ENCODE data around the gene SLC11A2. TPM values are rescaled to one million over a fixed set of nuclear protein-coding genes. Genes with fewer than 3 reads are reported as not detected.

SLC11A2 gene
- polyA plus RNA-seq, 3 donors = 11.7 to 69.0 (median 14.9) TPM

DNA sequence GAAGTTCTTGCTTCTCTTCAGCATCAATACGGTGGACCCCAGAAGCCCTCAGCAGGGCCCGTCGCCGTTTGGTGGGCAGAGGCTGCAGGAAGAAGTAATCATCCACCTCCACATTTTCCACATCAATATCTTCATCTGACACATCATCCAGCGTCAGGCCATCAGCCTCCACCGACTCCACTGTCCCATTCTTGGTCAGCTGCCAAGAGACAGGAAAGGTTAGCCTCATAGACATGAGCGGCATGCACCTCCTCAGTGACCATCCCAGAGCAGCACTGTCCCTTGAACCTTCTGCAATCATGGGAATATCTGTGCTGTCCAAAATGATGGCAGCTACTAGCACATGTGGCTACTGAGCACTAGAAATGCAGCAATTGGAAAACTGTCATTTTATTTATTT lies 41.6 kb upstream of the SLC11A2 start:
- Histone ChIP-seq H3K36me3 (replicated peaks in 1 of 2; ENCODE audit: control insufficient read depth in 1 of 2, insufficient read depth in 2 of 2, low read length in 2 of 2) (peaks cover 62 to 85% of the 10 kb centered on the region in 2 donors), H3K27ac (ENCODE audit: low read depth in 1 of 2, low read length in 2 of 2) (no peak overlapping the region), H3K79me2 (ENCODE audit: insufficient read depth, low read length) (no peaks in the 10 kb centered on the region), H3K4me3 (replicated peaks in 1 of 3; ENCODE audit: low read depth in 2 of 3, low read length in 3 of 3) (no peak overlapping the region), H3K4me2 (replicated peaks; ENCODE audit: extremely low read depth, low read length, poor library complexity, severe bottlenecking) (no peak overlapping the region), H4K20me1 (ENCODE audit: insufficient read depth, low read length) (no peaks in the 10 kb centered on the region), H3K9ac (ENCODE audit: insufficient read depth, low read length, poor library complexity, severe bottlenecking) (no peak overlapping the region), H3K27me3 (ENCODE audit: control insufficient read depth in 2 of 2, insufficient read depth in 2 of 2, low read length in 2 of 2) (no peaks in the 10 kb centered on the region), H3K4me1 (ENCODE audit: control insufficient read depth in 1 of 2, insufficient read depth in 2 of 2, low read length in 2 of 2) (no peaks in the 10 kb centered on the region), H2AFZ (ENCODE audit: insufficient read depth, low read depth, low read length, poor library complexity, severe bottlenecking) (no peak overlapping the region), H3K9me3 (replicated peaks in 1 of 2; ENCODE audit: control insufficient read depth in 1 of 2, insufficient read depth in 1 of 2, low read length in 2 of 2) (no peaks in the 10 kb centered on the region)
- 100% methylated on average over 7 of the region's 7 CpGs for WGBS (ENCODE audit: insufficient coverage)
- Mint-ChIP-seq H3K27me3 (ENCODE audit: low read depth in 3 of 3) (peaks cover 0 to 2% (median 0%) of the 10 kb centered on the region in 3 donors), H3K4me3 (no peak overlapping the region), H3K4me1 (peaks cover 5% of the 10 kb centered on the region), H3K36me3 (peaks cover 70 to 84% of the 10 kb centered on the region in 2 donors), H3K9me3 (no peaks in the 10 kb centered on the region), H3K27ac (peak overlapping the region in 1 of 7 donors; percentile 67)
- intact Hi-C loops (cut with micrococcal nuclease) = no loop called here
- no peak for TF ChIP-seq CTCF (IDR thresholded peaks at IDR 0.05)
- DNase-seq = no peak

DNA sequence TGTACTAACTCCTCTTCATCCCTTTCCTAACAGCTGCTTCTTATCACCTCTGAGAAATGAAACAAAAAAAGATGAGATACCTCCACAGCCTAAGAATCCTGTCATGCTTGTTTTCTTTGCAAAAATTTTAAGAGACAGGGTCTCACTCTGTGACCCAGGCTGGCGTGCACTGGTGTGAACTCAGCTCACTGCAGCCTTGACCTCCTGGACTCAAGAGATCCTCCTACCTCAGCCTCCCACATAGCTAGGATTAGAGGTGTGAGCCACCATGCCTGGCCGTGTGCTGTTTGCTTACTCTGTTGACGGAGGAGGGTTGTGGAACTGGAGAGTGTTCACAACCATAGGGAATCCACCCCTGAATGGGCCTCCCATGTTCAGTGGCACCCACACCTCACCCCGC lies 41.0 kb upstream of the SLC11A2 start:
- no peaks in the 10 kb centered on the region for H3K4me1 ChIP-seq (ENCODE audit: control insufficient read depth in 1 of 2, insufficient read depth in 2 of 2, low read length in 2 of 2)
- no peak overlapping the region for H2AFZ ChIP-seq (ENCODE audit: insufficient read depth, low read depth, low read length, poor library complexity, severe bottlenecking)
- H3K27me3 Mint-ChIP-seq (ENCODE audit: low read depth in 3 of 3) = peaks cover 0 to 2% (median 0%) of the 10 kb centered on the region in 3 donors
- H3K79me2 ChIP-seq (ENCODE audit: insufficient read depth, low read length) = no peaks in the 10 kb centered on the region
- H3K27ac Mint-ChIP-seq = peak overlapping the region in 2 of 7 donors; percentile 19 to 23
- intact Hi-C loops (cut with micrococcal nuclease) = no loop called here
- no peaks in the 10 kb centered on the region for H3K9me3 Mint-ChIP-seq
- no peaks in the 10 kb centered on the region for H3K9me3 ChIP-seq (replicated peaks in 1 of 2; ENCODE audit: control insufficient read depth in 1 of 2, insufficient read depth in 1 of 2, low read length in 2 of 2)
- H3K27me3 ChIP-seq (ENCODE audit: control insufficient read depth in 2 of 2, insufficient read depth in 2 of 2, low read length in 2 of 2) = no peaks in the 10 kb centered on the region
- H3K36me3 ChIP-seq (replicated peaks in 1 of 2; ENCODE audit: control insufficient read depth in 1 of 2, insufficient read depth in 2 of 2, low read length in 2 of 2) = peaks cover 62 to 87% of the 10 kb centered on the region in 2 donors
- H3K9ac ChIP-seq (ENCODE audit: insufficient read depth, low read length, poor library complexity, severe bottlenecking) = no peak overlapping the region
- no peak overlapping the region for H3K4me2 ChIP-seq (replicated peaks; ENCODE audit: extremely low read depth, low read length, poor library complexity, severe bottlenecking)
- H3K4me3 Mint-ChIP-seq = no peak overlapping the region
- peaks cover 5% of the 10 kb centered on the region for H3K4me1 Mint-ChIP-seq
- no peak overlapping the region for H3K4me3 ChIP-seq (replicated peaks in 1 of 3; ENCODE audit: low read depth in 2 of 3, low read length in 3 of 3)
- no peak overlapping the region for H3K27ac ChIP-seq (ENCODE audit: low read depth in 1 of 2, low read length in 2 of 2)
- no peak for DNase-seq
- no peak for TF ChIP-seq CTCF (IDR thresholded peaks at IDR 0.05)
- 100% methylated on average over 1 of the region's 4 CpGs for WGBS (ENCODE audit: insufficient coverage)
- H4K20me1 ChIP-seq (ENCODE audit: insufficient read depth, low read length) = no peaks in the 10 kb centered on the region
- peaks cover 74 to 84% of the 10 kb centered on the region in 2 donors for H3K36me3 Mint-ChIP-seq
